Hepatocyte (in vitro differentiated cells): ENCODE data around the gene DUSP8. TPM values are rescaled to one million over a fixed set of nuclear protein-coding genes. Genes with fewer than 3 reads are reported as not detected.

ENCODE experiments used
- DNase-seq: peaks from one replicate; pipeline ENCODE4 v3.0.0-alpha.2; 2016; ENCODE audit warnings: low spot score
- H2AFZ ChIP-seq: fragments of 200-600 bp; sonication (generic); 2 replicates; pipeline ENCODE4 v1.6.0; 2016; ENCODE audit warnings: antibody characterized with exemption, mild to moderate bottlenecking
- H3K27ac ChIP-seq: fragments of 200-600 bp; sonication (generic); 2 replicates; pipeline ENCODE4 v1.5.1; 2016; ENCODE audit warnings: mild to moderate bottlenecking
- H3K27me3 ChIP-seq: fragments of 200-600 bp; sonication (generic); 2 replicates; pipeline ENCODE4 v1.6.1; 2016
- H3K36me3 ChIP-seq: fragments of 200-600 bp; sonication (generic); replicated peaks from 2 replicates; pipeline ENCODE4 v1.5.1; 2016; ENCODE audit warnings: low read depth; ENCODE audit not compliant: insufficient read depth
- H3K4me1 ChIP-seq: fragments of 200-600 bp; sonication (generic); 2 replicates; pipeline ENCODE4 v1.5.1; 2016; ENCODE audit warnings: mild to moderate bottlenecking, moderate library complexity; ENCODE audit not compliant: insufficient read depth
- H3K4me2 ChIP-seq: fragments of 200-600 bp; sonication (generic); 2 replicates; pipeline ENCODE4 v1.6.0; 2016
- H3K4me3 ChIP-seq: fragments of 200-600 bp; sonication (generic); 2 replicates; pipeline ENCODE4 v1.5.1; 2016; ENCODE audit warnings: mild to moderate bottlenecking
- H3K79me2 ChIP-seq: fragments of 200-600 bp; sonication (generic); 2 replicates; pipeline ENCODE4 v1.6.0; 2017; ENCODE audit warnings: mild to moderate bottlenecking
- H3K9me2 ChIP-seq: fragments of 200-600 bp; sonication (generic); replicated peaks from 2 replicates; pipeline ENCODE4 v1.6.0; 2017; ENCODE audit warnings: mild to moderate bottlenecking; ENCODE audit not compliant: insufficient read depth
- H3K9me3 ChIP-seq: fragments of 200-600 bp; sonication (generic); 2 replicates; pipeline ENCODE4 v1.5.1; 2016; ENCODE audit warnings: low read depth, mild to moderate bottlenecking
- H4K20me1 ChIP-seq: fragments of 200-600 bp; sonication (generic); 2 replicates; pipeline ENCODE4 v1.6.0; 2016; ENCODE audit warnings: mild to moderate bottlenecking; ENCODE audit not compliant: insufficient read depth, poor library complexity, severe bottlenecking
- CTCF ChIP-seq: fragments of 200-600 bp; sonication (generic); IDR thresholded peaks from 2 replicates; pipeline ENCODE4 v1.5.1; 2016; ENCODE audit warnings: antibody characterized with exemption, mild to moderate bottlenecking; ENCODE audit not compliant: poor library complexity
- EZH2 ChIP-seq: fragments of 200-600 bp; sonication (generic); IDR thresholded peaks from 2 replicates; pipeline ENCODE4 v1.6.1; 2016; ENCODE audit warnings: antibody characterized with exemption, mild to moderate bottlenecking, borderline replicate concordance
- EZH2phosphoT487 ChIP-seq: fragments of 200-600 bp; sonication (generic); IDR thresholded peaks from one replicate; pipeline ENCODE4 v1.6.1; 2018; ENCODE audit warnings: antibody characterized with exemption, mild to moderate bottlenecking, low read depth, moderate library complexity; ENCODE audit not compliant: unreplicated experiment, severe bottlenecking
- WGBS: methylation state at CpG from one replicate; pipeline ENCODE4 v1.1.6; 2016; ENCODE audit warnings: low lambda C conversion rate; ENCODE audit errors: missing lambda C conversion rate; 5-methylcytosine and 5-hydroxymethylcytosine counted together
- polyA plus RNA-seq: library from polyadenylated mRNA; unstranded; fragments of >200 nt; fragmentation: Nextera tagmentation; extraction: Ambion mirVana; gene quantifications from 2 replicates; pipeline ENCODE4 v1.2.1, GENCODE V29; 2016
- total RNA-seq: library from RNA; depleted of rRNA; stranded (reverse); fragments of >200 nt; gene quantifications from 2 replicates; pipeline ENCODE4 v1.2.3, GENCODE V29; 2014

DUSP8 gene
- total and polyA plus RNA-seq, 2 experiments from 2014 or later: 8.0 to 17.7 TPM

DNA sequence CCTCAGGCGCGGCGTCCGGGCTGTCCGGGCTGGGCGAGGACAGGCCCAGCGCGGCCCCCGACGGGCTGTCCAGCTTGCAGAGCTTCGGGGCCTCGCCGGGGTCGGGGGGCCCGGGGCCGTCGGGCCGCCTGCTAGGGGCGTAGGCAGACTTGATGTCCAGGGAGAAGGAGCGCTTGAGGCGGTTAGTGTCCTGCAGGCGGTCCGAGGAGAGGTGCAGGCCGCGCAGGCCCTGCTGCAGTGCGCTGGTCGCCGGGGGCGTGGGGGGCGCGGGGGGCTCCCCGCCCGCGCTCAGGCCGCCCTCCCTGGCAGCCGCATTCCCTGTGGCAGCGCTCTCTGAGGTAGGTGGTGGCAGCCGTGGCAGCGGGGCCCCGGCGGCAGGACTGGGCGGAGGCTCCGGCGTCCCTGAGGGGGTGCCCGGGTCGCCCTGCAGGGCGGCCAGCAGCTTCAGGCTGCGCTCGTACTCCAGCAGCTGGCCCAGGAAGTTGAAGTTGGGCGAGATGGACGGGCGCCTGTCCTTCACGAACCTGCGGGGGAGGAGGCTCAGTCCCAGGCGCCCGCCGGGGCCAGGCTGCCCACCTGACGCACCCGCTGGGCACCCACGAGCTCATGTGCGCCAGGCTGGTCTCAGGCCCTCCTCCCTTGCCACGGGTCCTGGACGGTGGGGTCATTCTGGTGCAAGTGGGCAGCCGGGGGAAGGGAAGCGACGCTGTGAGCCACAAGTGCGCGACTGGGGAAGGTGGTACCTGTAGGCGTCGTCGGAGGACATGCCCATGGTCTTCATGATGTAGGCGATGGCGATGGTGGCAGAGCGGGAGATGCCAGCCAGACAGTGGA, 14.8 kb downstream of the DUSP8 start:
- DNase-seq: no peak
- H3K36me3 ChIP-seq: no peaks in the 10 kb centered on the region
- no peak for TF ChIP-seq EZH2phosphoT487
- TF ChIP-seq CTCF: no peak
- no peak for TF ChIP-seq EZH2
- no peak overlapping the region for H3K4me3 ChIP-seq
- no peaks in the 10 kb centered on the region for H3K27me3 ChIP-seq
- H3K9me2 ChIP-seq: no peaks in the 10 kb centered on the region
- H3K79me2 ChIP-seq: no peaks in the 10 kb centered on the region
- no peaks in the 10 kb centered on the region for H4K20me1 ChIP-seq
- no peak overlapping the region for H3K4me2 ChIP-seq
- H3K4me1 ChIP-seq: peaks cover 43% of the 10 kb centered on the region
- no peaks in the 10 kb centered on the region for H3K9me3 ChIP-seq
- peak overlapping the region; percentile 76 for H3K27ac ChIP-seq
- WGBS: 97% methylated on average over 39 of the region's 74 CpGs
- H2AFZ ChIP-seq: no peak overlapping the region

- H3K79me2 ChIP-seq: no peaks in the 10 kb centered on the region
- no peaks in the 10 kb centered on the region for H3K9me3 ChIP-seq
- no peaks in the 10 kb centered on the region for H3K36me3 ChIP-seq
- H3K4me2 ChIP-seq: no peak overlapping the region
- TF ChIP-seq CTCF: no peak
- no peak for TF ChIP-seq EZH2
- no peak for TF ChIP-seq EZH2phosphoT487
- WGBS: 73% methylated on average over 42 of the region's 63 CpGs
- no peak overlapping the region for H3K4me3 ChIP-seq
- no peaks in the 10 kb centered on the region for H3K27me3 ChIP-seq
- H3K4me1 ChIP-seq: peaks cover 43% of the 10 kb centered on the region
- no peak overlapping the region for H2AFZ ChIP-seq
- no peaks in the 10 kb centered on the region for H3K9me2 ChIP-seq
- H4K20me1 ChIP-seq: no peaks in the 10 kb centered on the region
- no peak overlapping the region for H3K27ac ChIP-seq
- no peak for DNase-seq
Observed at GRCh38 chr11:1556278-1556902, 15.7 kb downstream of the DUSP8 start.

DNA sequence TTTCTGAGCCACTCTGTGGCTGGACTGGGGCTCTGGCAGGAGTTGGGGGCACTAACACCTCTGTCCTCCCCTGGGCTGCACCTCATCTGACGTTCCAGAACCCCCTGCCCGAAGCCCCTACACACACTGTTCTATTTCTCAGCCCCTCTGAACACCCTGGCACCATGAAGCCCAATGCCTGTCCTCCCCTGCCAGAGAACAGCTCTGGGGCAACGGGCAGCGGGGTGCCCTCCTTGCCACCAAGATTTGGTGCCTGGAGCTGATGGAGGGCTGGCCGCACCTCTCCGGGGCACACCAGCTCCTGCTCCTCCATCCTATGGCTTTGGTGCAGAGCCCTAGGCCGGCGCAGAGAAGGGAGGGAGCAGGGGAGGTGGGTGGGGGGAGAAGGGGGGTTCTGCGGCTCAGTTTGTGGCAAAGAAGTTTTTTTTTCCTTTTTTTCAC, 16.3 kb downstream of the DUSP8 start:
- Histone ChIP-seq H2AFZ (no peak overlapping the region), H3K27me3 (no peaks in the 10 kb centered on the region), H3K27ac (peak overlapping the region; percentile 43), H4K20me1 (no peaks in the 10 kb centered on the region), H3K36me3 (no peaks in the 10 kb centered on the region), H3K9me2 (no peaks in the 10 kb centered on the region), H3K79me2 (no peaks in the 10 kb centered on the region), H3K4me3 (no peak overlapping the region), H3K4me2 (no peak overlapping the region), H3K4me1 (peaks cover 43% of the 10 kb centered on the region), H3K9me3 (no peaks in the 10 kb centered on the region)
- 78% methylated on average over 9 of the region's 9 CpGs for WGBS
- no peak for DNase-seq
- no peak for TF ChIP-seq EZH2phosphoT487
- no peak for TF ChIP-seq EZH2
- no peak for TF ChIP-seq CTCF
